Ramos (cell line): ENCODE measurements around the gene ACBD6.

ENCODE experiments used
- in situ Hi-C: fragments of 300-500 bp; cut with MboI; formaldehyde crosslinking; loops from one replicate; pipeline ENCODE4 v1.14.3; 2022; ENCODE audit warnings: low sequenced_read_pairs; ENCODE audit not compliant: unreplicated experiment

ACBD6 gene

GRCh38 chr1:180382326-180383115 is 119.9 kb downstream of the ACBD6 start:
- in situ Hi-C loops, result no loop called here

- in situ Hi-C loops, result no loop called here
These were observed 121.2 kb downstream of the ACBD6 start for GRCh38 chr1:180381184-180381580.

GRCh38 chr1:180380259-180381183 is 121.9 kb downstream of the ACBD6 start:
- in situ Hi-C loops, result no loop called here

- in situ Hi-C loops, result no loop called here
These were observed 125.6 kb downstream of the ACBD6 start for GRCh38 chr1:180376800-180377199.

GRCh38 chr1:180376253-180376652 is 126.1 kb downstream of the ACBD6 start:
- in situ Hi-C loops, result no loop called here

- in situ Hi-C loops, result no loop called here
These were observed 129.6 kb downstream of the ACBD6 start for GRCh38 chr1:180372728-180373127.

GRCh38 chr1:180370597-180370996 is 131.8 kb downstream of the ACBD6 start:
- in situ Hi-C loops, result no loop called here

GRCh38 chr1:180370188-180370587 is 132.2 kb downstream of the ACBD6 start:
- in situ Hi-C loops, result no loop called here

GRCh38 chr1:180369061-180369460 is 133.3 kb downstream of the ACBD6 start:
- in situ Hi-C loops, result no loop called here

- in situ Hi-C loops, result no loop called here
These were observed 135.9 kb downstream of the ACBD6 start for GRCh38 chr1:180366371-180367068.

GRCh38 chr1:180365039-180365438 is 137.3 kb downstream of the ACBD6 start:
- in situ Hi-C loops, result no loop called here

GRCh38 chr1:180363246-180363995 is 139.0 kb downstream of the ACBD6 start:
- in situ Hi-C loops, result no loop called here

GRCh38 chr1:180360333-180361075 is 141.9 kb downstream of the ACBD6 start:
- in situ Hi-C loops, result no loop called here

GRCh38 chr1:180358649-180359048 is 143.7 kb downstream of the ACBD6 start:
- in situ Hi-C loops, result no loop called here

GRCh38 chr1:180353945-180354344 is 148.4 kb downstream of the ACBD6 start:
- in situ Hi-C loops, result no loop called here

GRCh38 chr1:180352588-180352987 is 149.8 kb downstream of the ACBD6 start:
- in situ Hi-C loops, result no loop called here

- in situ Hi-C loops, result no loop called here
These were observed 150.4 kb downstream of the ACBD6 start for GRCh38 chr1:180352021-180352420.

GRCh38 chr1:180345148-180345547 is 157.2 kb downstream of the ACBD6 start:
- in situ Hi-C loops, result no loop called here
